Endodermal cell (in vitro differentiated cells): ENCODE measurements around the gene USP8. TPM values are rescaled to one million over a fixed set of nuclear protein-coding genes. Genes with fewer than 3 reads are reported as not detected.

Source experiments
- DNase-seq: peaks from one replicate; pipeline ENCODE4 v3.0.0-alpha.2; 2017
- H3K27ac ChIP-seq: 2 replicates; pipeline ENCODE4 v1.5.1; 2013; ENCODE audit warnings: mild to moderate bottlenecking, low read depth, low read length, moderate library complexity
- H3K27me3 ChIP-seq: 2 replicates; pipeline ENCODE4 v1.6.1; 2013; ENCODE audit warnings: mild to moderate bottlenecking, low read length, moderate library complexity; ENCODE audit not compliant: insufficient read depth, control insufficient read depth, poor library complexity, severe bottlenecking
- H3K36me3 ChIP-seq: 2 replicates; pipeline ENCODE4 v1.7.0; 2013; ENCODE audit warnings: mild to moderate bottlenecking, low read length, moderate library complexity; ENCODE audit not compliant: control insufficient read depth, insufficient read depth
- H3K4me1 ChIP-seq: one replicate; pipeline ENCODE4 v1.7.0; 2013; ENCODE audit warnings: low read length; ENCODE audit not compliant: control insufficient read depth, insufficient read depth
- H3K4me3 ChIP-seq: 2 replicates; pipeline ENCODE4 v1.5.1; 2013; ENCODE audit warnings: mild to moderate bottlenecking, low read length, moderate library complexity
- H3K9ac ChIP-seq: 2 replicates; pipeline ENCODE4 v1.6.1; 2013; ENCODE audit warnings: mild to moderate bottlenecking, low read length, moderate library complexity; ENCODE audit not compliant: poor library complexity, severe bottlenecking; ENCODE audit errors: extremely low read depth
- H3K9me3 ChIP-seq: 2 replicates; pipeline ENCODE4 v1.6.1; 2013; ENCODE audit warnings: mild to moderate bottlenecking, low read length, moderate library complexity; ENCODE audit not compliant: control insufficient read depth
- H3K27ac Mint-ChIP-seq: 2 replicates; pipeline ENCODE4 v1.8.0; 2020; ENCODE audit warnings: mixed read lengths
- H3K27me3 Mint-ChIP-seq: 2 replicates; pipeline ENCODE4 v1.8.0; 2021; ENCODE audit warnings: mild to moderate bottlenecking, mixed read lengths; ENCODE audit not compliant: insufficient read depth
- H3K36me3 Mint-ChIP-seq: 2 replicates; pipeline ENCODE4 v1.8.0; 2020; ENCODE audit warnings: low read depth, mixed read lengths
- H3K4me1 Mint-ChIP-seq: 2 replicates; pipeline ENCODE4 v1.8.0; 2020; ENCODE audit warnings: mixed read lengths
- H3K4me3 Mint-ChIP-seq: 2 replicates; pipeline ENCODE4 v1.8.0; 2020; ENCODE audit warnings: mild to moderate bottlenecking, moderate library complexity, mixed read lengths
- H3K9me3 Mint-ChIP-seq: 2 replicates; pipeline ENCODE4 v1.8.0; 2020; ENCODE audit warnings: mild to moderate bottlenecking, mixed read lengths
- CTCF ChIP-seq: fragments of 200-600 bp; sonication (generic); conservative IDR thresholded peaks from 2 replicates; pipeline ENCODE4 v1.5.0; 2021; ENCODE audit warnings: antibody characterized with exemption, mild to moderate bottlenecking
- WGBS, 2 experiments: methylation state at CpG; one replicate each; pipeline versions ENCODE4 v1.1.5 to v1.1.7; 2013; ENCODE audit warnings: missing lambda C conversion rate in 2 of 2, mixed read lengths in 1 of 2; ENCODE audit not compliant: insufficient coverage in 1 of 2, insufficient read length in 1 of 2; 5-methylcytosine and 5-hydroxymethylcytosine counted together
- total RNA-seq, 2 donors: library from RNA; stranded (reverse); fragmentation: NEBNext Ultra II Directional in 1 of 2; extraction: Animal tissue kit (Norgen Biotek cat#: 25700) in 1 of 2; gene quantifications; 2 replicates in 1 of 2; 3 replicates in 1 of 2; pipeline ENCODE4 v1.2.1, GENCODE V29; 2021

USP8 gene
- total RNA-seq, 2 donors from 2014 or later, result 71.1 to 74.3 TPM

GRCh38 chr15:50496692-50497091 is 72.5 kb downstream of the USP8 start:
- no peaks in the 10 kb centered on the region for H3K4me1 ChIP-seq
- H3K9me3 ChIP-seq, result no peaks in the 10 kb centered on the region
- H3K9ac ChIP-seq, result no peak overlapping the region
- H3K27ac ChIP-seq, result no peak overlapping the region
- no peak for TF ChIP-seq CTCF
- WGBS, 2 experiments, result 96 to 100% methylated on average over 2 of the region's 2 CpGs
- H3K27me3 ChIP-seq, result no peaks in the 10 kb centered on the region
- DNase-seq, result no peak
- H3K9me3 Mint-ChIP-seq, result no peaks in the 10 kb centered on the region
- H3K36me3 ChIP-seq, result peaks cover 92% of the 10 kb centered on the region
- peak overlapping the region; percentile 22 for H3K27ac Mint-ChIP-seq
- no peak overlapping the region for H3K4me3 Mint-ChIP-seq
- H3K4me1 Mint-ChIP-seq, result no peaks in the 10 kb centered on the region
- no peak overlapping the region for H3K4me3 ChIP-seq
- no peaks in the 10 kb centered on the region for H3K27me3 Mint-ChIP-seq
- peaks cover 71% of the 10 kb centered on the region for H3K36me3 Mint-ChIP-seq

- no peaks in the 10 kb centered on the region for H3K4me1 ChIP-seq
- no peak for DNase-seq
- H3K27ac ChIP-seq, result no peak overlapping the region
- no peak overlapping the region for H3K9ac ChIP-seq
- H3K4me1 Mint-ChIP-seq, result no peaks in the 10 kb centered on the region
- no peaks in the 10 kb centered on the region for H3K27me3 ChIP-seq
- no peak overlapping the region for H3K4me3 Mint-ChIP-seq
- peaks cover 73% of the 10 kb centered on the region for H3K36me3 ChIP-seq
- no peaks in the 10 kb centered on the region for H3K27me3 Mint-ChIP-seq
- H3K4me3 ChIP-seq, result no peak overlapping the region
- H3K9me3 Mint-ChIP-seq, result no peaks in the 10 kb centered on the region
- H3K9me3 ChIP-seq, result no peaks in the 10 kb centered on the region
- 96 to 100% methylated on average over 2 to 3 of the region's 3 CpGs for WGBS, 2 experiments
- H3K36me3 Mint-ChIP-seq, result peaks cover 63% of the 10 kb centered on the region
- no peak for TF ChIP-seq CTCF
- H3K27ac Mint-ChIP-seq, result no peak overlapping the region
Observed at GRCh38 chr15:50500352-50500751, 76.1 kb downstream of the USP8 start.

GRCh38 chr15:50501815-50502214 is 77.6 kb downstream of the USP8 start:
- TF ChIP-seq CTCF, result no peak
- H3K27ac ChIP-seq, result no peak overlapping the region
- Mint-ChIP-seq H3K27ac (no peak overlapping the region), H3K4me1 (peaks cover 9% of the 10 kb centered on the region), H3K36me3 (peaks cover 51% of the 10 kb centered on the region), H3K4me3 (no peak overlapping the region), H3K27me3 (no peaks in the 10 kb centered on the region), H3K9me3 (no peaks in the 10 kb centered on the region)
- H3K9ac ChIP-seq, result no peak overlapping the region
- H3K4me1 ChIP-seq, result no peaks in the 10 kb centered on the region
- H3K36me3 ChIP-seq, result peaks cover 60% of the 10 kb centered on the region
- DNase-seq, result no peak
- 96 to 100% methylated on average over 4 of the region's 4 CpGs for WGBS, 2 experiments
- H3K27me3 ChIP-seq, result no peaks in the 10 kb centered on the region
- H3K4me3 ChIP-seq, result no peak overlapping the region
- H3K9me3 ChIP-seq, result no peaks in the 10 kb centered on the region
